K562 (cell line): Measurements from ENCODE around the gene GNRH2.

Source experiments
- CTCF ChIP-seq, 3 experiments: IDR thresholded peaks in 2 of 3; conservative IDR thresholded peaks in 1 of 3; 2 replicates each; pipeline ENCODE4 v1.5.1; 2011 to 2012; ENCODE audit warnings: low read length in 3 of 3, mild to moderate bottlenecking in 3 of 3, control low read depth in 2 of 3, improper control_type of control experiment in 1 of 3, inconsistent platforms in 1 of 3, low read depth in 1 of 3, mixed read lengths in 1 of 3, moderate library complexity in 1 of 3; ENCODE audit not compliant: insufficient read depth in 2 of 3
- HDAC2 ChIP-seq: fragments of 450-650 bp; IDR thresholded peaks from 2 replicates; pipeline ENCODE4 v1.6.1; 2016; ENCODE audit warnings: mild to moderate bottlenecking
- HLTF ChIP-seq: fragments of 450-650 bp; IDR thresholded peaks from 2 replicates; pipeline ENCODE4 v1.6.1; 2016
- HNRNPK ChIP-seq: fragments of 200-400 bp; formaldehyde crosslinking; IDR thresholded peaks from one replicate; pipeline ENCODE4 v1.6.1; 2018; ENCODE audit warnings: mild to moderate bottlenecking, low read depth, low read length; ENCODE audit not compliant: poor library complexity, severe bottlenecking
- KDM2B ChIP-seq: fragments of 250-450 bp; sonication (Bioruptor Pico); IDR thresholded peaks from 2 replicates; pipeline ENCODE4 v1.8.0; 2021; ENCODE audit warnings: mild to moderate bottlenecking, moderate library complexity
- MLLT1 ChIP-seq, 2 experiments: fragments of 450-650 bp; IDR thresholded peaks; 2 replicates each; pipeline ENCODE4 v1.6.1; 2016
- NCOA1 ChIP-seq: fragments of 450-650 bp; IDR thresholded peaks from 2 replicates; pipeline ENCODE4 v1.6.1; 2016; ENCODE audit warnings: low read depth
- NFIX ChIP-seq: fragments of 250-450 bp; sonication (Bioruptor Pico); IDR thresholded peaks from 2 replicates; pipeline ENCODE4 v1.4.0; 2020; ENCODE audit warnings: low read depth, mild to moderate bottlenecking, moderate library complexity
- SMAD1 ChIP-seq: fragments of 150-350 bp; IDR thresholded peaks from 2 replicates; pipeline ENCODE4 v1.6.1; 2014; ENCODE audit warnings: low read length, low read depth; ENCODE audit not compliant: partially characterized antibody
- ZMIZ1 ChIP-seq, 2 experiments: fragments of 150-350 bp in 1 of 2; IDR thresholded peaks; 2 replicates each; pipeline ENCODE4 v1.6.1; 2012 to 2016; ENCODE audit warnings: low read depth in 2 of 2, low read length in 2 of 2, mild to moderate bottlenecking in 1 of 2, moderate library complexity in 1 of 2
- ZNF609 ChIP-seq: sonication (generic); formaldehyde crosslinking; IDR thresholded peaks from 2 replicates; pipeline ENCODE4 v1.8.1; 2023; ENCODE audit warnings: missing genetic modification reagents, mild to moderate bottlenecking, borderline replicate concordance
- TF ChIP-seq, protein P1 (sequence below): sonication (generic); formaldehyde crosslinking; IDR thresholded peaks from 2 replicates; pipeline ENCODE4 v1.8.1; 2022; ENCODE audit warnings: missing genetic modification reagents

GRCh38 chr20:3042625-3043024 lies 797 bp upstream of the GNRH2 start:
- TF ChIP-seq ZMIZ1 (IDR thresholded peaks at IDR 0.05; ENCODE audit: low read depth in 2 of 2, low read length in 2 of 2) (no peak), HDAC2 (no peak), MLLT1 (IDR thresholded peaks at IDR 0.05) (no peak), SMAD1 (no peak), CTCF (IDR thresholded peaks at IDR 0.05 in 2 of 3, conservative IDR thresholded peaks at IDR 0.05 in 1 of 3; ENCODE audit: insufficient read depth in 2 of 3, low read depth in 1 of 3, low read length in 3 of 3) (no peak), NCOA1 (no peak), HLTF (no peak), NFIX (CRISPR knock-in tag) (no peak), KDM2B (CRISPR knock-in tag) (no peak), ZNF609 (no peak), HNRNPK (no peak)
- TF ChIP-seq, protein P1, sequence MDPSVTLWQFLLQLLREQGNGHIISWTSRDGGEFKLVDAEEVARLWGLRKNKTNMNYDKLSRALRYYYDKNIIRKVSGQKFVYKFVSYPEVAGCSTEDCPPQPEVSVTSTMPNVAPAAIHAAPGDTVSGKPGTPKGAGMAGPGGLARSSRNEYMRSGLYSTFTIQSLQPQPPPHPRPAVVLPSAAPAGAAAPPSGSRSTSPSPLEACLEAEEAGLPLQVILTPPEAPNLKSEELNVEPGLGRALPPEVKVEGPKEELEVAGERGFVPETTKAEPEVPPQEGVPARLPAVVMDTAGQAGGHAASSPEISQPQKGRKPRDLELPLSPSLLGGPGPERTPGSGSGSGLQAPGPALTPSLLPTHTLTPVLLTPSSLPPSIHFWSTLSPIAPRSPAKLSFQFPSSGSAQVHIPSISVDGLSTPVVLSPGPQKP: no peak
